Measurements from ENCODE around the gene IDUA.

IDUA gene

DNA sequence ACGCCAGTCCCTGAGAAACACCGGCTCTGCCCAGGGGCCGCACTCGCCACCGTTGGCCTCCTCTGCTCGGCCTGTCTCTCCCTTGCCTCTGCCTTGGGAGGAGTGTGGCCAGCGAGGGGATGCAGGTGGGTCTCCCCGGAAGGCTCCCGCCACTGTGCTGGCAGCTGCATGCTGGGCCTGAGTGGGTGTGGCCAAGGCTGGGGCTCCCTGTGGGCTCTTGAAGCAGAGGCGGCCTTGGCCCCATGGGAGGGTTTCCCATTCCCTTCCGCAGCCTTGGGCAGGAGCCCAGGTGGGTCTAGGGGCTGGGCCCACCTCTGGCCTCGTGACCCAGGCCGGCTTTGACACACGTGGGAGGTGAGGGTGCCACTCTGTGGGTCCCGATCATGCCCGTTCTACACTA lies 43.7 kb downstream of the IDUA start:
- Mint-ChIP-seq H3K36me3 (ENCODE audit: low read depth) (peaks cover under 1% of the 10 kb centered on the region), H3K4me1 (ENCODE audit: low read depth) (no peaks in the 10 kb centered on the region), H3K27me3 (no peaks in the 10 kb centered on the region), H3K4me3 (no peak overlapping the region), H3K9me3 (no peaks in the 10 kb centered on the region), H3K27ac (no peak overlapping the region)

DNA sequence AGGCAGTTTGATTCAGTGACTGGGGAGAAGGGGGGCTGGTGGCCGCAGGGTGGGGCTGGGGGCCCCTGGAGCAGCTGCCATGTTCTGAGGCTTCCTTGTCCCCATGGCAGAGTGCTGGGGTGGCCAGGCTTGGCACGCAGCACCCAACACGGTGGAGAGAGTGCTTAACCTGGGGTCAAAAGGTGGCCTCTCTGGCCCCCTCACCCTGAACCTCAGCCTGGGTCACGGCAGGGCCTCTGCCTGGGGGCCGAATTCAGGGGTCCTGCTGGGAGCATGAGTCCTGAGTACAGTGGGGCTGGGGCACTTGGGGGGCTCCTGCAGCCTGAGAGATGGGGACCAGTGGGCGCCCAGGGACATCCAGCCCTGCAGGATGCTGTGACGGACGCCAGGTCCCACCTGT lies 44.5 kb downstream of the IDUA start:
- Mint-ChIP-seq H3K27ac (no peak overlapping the region), H3K27me3 (no peaks in the 10 kb centered on the region), H3K4me1 (ENCODE audit: low read depth) (no peaks in the 10 kb centered on the region), H3K4me3 (no peak overlapping the region), H3K9me3 (no peaks in the 10 kb centered on the region), H3K36me3 (ENCODE audit: low read depth) (no peaks in the 10 kb centered on the region)

DNA sequence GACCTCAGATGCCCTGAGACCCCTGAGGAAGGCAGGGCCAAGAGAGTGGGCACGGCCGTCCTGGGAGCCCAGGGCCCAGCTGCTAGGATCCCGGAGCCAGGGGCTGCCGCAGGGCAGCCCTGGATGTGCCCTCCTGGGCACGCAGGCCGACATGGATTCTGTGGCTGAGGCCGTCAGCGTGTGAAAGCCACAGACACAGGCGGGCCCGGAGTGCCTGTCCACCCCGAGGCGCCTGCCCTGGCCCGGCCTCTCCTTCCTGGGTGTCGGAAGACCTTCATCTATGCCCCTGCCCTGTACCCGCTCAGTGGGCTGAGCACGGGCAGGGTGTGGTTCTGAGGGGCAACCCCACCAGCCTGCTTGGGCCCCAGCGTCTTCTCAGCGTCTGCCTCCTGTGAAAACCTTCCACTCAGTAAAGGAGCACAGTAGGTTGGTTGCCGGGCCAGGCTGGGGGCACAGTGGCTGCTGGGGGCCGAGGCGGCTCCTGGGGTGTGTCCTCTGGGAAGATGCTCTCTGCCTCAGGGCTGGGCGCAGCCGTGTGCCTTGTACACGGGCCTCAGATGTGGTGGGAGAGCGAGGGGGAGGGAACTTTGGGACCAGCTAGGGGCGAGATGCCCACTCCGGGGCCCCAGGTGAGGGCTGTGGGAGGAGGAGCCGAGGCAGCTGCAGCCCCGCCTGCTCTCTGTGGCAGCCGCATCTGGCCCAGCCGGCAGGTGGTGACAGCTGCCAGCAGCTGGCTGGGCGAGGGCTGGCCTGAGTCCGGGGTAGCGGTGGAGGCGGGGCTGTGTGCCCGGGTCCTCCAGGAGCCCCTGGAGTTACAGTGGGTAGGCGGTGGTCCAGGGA lies 45.3 kb downstream of the IDUA start:
- Mint-ChIP-seq H3K27me3 (no peaks in the 10 kb centered on the region), H3K27ac (no peak overlapping the region), H3K36me3 (ENCODE audit: low read depth) (no peaks in the 10 kb centered on the region), H3K4me3 (no peak overlapping the region), H3K4me1 (ENCODE audit: low read depth) (no peaks in the 10 kb centered on the region), H3K9me3 (no peaks in the 10 kb centered on the region)

DNA sequence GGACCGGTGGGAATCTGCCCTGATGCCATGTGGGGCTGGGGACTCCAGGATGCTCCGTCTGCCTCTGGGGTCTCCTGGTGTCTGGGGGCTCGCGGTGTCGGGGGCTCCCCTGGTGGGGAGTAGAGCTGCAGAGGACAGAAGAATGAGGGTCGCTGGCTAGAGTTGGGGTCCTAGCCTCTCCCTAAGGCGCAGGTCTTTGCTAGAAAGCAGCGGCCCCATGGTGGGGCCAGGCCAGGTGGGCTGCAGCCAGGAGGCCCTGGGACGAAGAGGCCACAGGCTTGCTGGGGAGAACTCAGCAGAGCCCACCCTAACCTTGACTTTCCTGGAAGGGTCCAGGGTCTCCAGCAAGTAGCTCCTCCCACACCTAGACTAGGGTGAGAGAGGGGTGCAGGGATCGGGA lies 46.0 kb downstream of the IDUA start:
- H3K36me3 Mint-ChIP-seq (ENCODE audit: low read depth): no peaks in the 10 kb centered on the region
- no peak overlapping the region for H3K27ac Mint-ChIP-seq
- H3K27me3 Mint-ChIP-seq: no peaks in the 10 kb centered on the region

DNA sequence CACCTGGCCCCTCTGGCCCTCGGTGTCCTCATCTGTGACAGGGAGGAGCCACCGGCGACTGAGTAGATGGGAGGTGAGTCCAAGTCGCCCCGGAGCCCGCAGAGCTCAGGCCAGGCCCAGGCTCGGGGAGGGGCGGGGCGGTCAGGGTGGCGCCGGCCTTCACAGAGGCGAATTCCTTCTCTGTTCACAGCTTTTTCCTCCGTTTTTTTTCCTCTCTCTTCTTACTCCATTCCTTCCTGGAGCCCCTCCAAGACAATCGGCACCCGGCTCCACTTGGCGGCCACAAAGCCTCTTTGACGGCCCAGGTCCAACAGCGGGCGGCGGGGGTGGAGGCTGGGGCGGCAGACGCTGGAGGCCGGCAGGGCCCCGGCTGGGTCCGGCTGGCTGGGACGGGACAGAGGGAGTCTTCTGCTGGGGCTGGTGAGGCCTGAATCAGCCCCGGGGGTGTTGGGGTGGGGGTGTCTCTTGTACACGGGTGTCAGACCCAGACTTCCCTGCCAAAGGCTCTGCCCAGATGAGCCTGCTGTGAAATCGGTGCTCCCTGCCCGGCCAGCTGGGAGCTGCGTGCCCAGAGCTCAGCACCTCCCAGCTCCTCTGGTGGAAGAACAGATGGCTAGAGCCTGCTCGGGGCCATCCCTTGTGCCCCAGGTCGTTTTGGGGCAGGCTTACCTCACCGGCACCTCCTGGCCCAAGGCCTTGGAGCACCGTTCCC lies 47.2 kb downstream of the IDUA start:
- Mint-ChIP-seq H3K4me3 (no peak overlapping the region), H3K36me3 (ENCODE audit: low read depth) (no peaks in the 10 kb centered on the region), H3K4me1 (ENCODE audit: low read depth) (no peaks in the 10 kb centered on the region), H3K27ac (no peak overlapping the region), H3K27me3 (no peaks in the 10 kb centered on the region), H3K9me3 (no peaks in the 10 kb centered on the region)

More for the DNA sequence above, 46.0 kb downstream of the IDUA start:
- Mint-ChIP-seq H3K4me1 (ENCODE audit: low read depth) (no peaks in the 10 kb centered on the region), H3K9me3 (no peaks in the 10 kb centered on the region), H3K4me3 (no peak overlapping the region)

DNA sequence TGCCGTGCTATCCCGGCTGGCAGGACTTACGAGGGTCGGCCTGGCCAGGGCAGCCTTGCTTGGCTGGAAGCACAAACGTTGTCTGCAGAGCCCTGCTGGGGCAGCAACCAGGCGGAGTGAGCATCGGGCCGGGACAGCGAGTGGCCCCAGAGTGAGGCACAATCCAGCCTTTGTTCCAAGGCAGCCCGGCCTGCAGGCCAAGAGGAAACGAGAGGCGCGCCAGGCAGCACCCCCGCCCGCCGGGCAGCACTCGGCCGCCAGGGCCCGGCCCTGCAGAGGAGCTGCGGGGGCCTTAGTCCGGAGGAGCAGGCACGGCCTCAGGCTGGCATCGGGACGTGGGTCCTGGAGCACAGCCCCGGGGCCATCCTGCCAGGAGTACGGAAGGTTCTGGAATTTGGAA lies 48.7 kb downstream of the IDUA start:
- Mint-ChIP-seq H3K36me3 (ENCODE audit: low read depth) (no peaks in the 10 kb centered on the region), H3K9me3 (no peaks in the 10 kb centered on the region), H3K27me3 (no peaks in the 10 kb centered on the region), H3K27ac (no peak overlapping the region), H3K4me3 (no peak overlapping the region), H3K4me1 (ENCODE audit: low read depth) (no peaks in the 10 kb centered on the region)

DNA sequence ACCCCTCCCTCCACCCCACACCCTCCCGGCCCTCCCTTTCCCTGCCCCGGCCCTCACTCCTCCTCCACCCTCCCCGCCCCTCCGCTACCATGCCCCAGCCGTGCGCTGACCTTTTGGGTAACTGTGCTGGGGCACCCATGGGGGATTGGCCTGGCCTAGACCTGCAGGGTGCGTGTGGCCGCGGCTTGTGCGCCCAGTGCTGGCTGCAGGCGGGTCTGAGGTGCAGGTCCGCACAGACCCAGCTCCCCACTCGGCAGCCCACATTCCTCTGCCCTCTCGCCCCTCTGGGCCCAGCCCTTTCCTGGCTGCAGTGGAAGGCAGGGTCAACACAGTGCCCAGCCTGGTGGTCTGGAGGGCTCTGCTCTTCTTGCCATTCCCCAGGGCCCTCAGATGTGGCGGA lies 49.3 kb downstream of the IDUA start:
- no peaks in the 10 kb centered on the region for H3K4me1 Mint-ChIP-seq (ENCODE audit: low read depth)
- H3K27ac Mint-ChIP-seq: no peak overlapping the region
- H3K36me3 Mint-ChIP-seq (ENCODE audit: low read depth): no peaks in the 10 kb centered on the region
- H3K9me3 Mint-ChIP-seq: no peaks in the 10 kb centered on the region
- no peak overlapping the region for H3K4me3 Mint-ChIP-seq
- no peaks in the 10 kb centered on the region for H3K27me3 Mint-ChIP-seq

DNA sequence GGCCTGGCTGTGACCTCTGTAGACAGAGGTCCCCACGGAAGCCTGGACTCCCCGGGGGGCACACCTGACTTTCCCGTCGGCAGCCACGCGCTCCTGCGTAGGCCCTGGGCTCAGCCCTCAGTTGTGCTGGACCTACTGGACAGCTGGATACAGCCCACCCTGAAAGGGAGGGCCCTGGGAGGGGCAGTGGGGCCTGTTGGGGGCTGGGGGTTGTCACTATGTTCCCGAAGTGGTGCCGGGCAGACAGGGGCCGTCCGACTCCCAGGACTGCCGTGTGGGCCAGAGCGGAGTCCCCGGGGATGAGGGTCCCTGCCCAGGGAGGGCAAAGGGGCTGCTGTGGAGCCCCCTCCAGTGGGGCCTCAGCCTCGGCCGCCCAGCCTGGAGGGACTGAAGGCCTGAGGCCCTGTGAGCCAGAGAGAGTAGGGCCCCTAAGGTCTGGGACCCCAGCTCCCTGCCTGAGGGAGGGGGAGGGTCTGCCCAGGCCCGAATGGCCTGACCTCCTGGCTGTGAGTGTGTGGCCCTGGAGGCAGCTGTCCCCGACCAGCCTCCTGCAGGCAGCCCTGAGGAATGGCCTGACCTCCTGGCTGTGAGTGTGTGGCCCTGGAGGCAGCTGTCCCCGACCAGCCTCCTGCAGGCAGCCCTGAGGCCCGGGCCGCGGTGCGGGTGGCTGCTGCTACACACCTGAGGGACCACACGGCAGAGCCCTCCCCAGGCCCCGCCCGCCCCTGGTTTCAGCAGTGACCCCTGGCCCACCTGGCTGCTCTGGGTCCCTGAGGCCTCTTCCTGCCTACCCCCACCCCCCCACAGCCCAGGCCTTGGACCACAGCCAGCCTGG lies 50.3 kb downstream of the IDUA start:
- H3K9me3 Mint-ChIP-seq: no peaks in the 10 kb centered on the region
- H3K4me3 Mint-ChIP-seq: no peak overlapping the region
- H3K27me3 Mint-ChIP-seq: no peaks in the 10 kb centered on the region
- H3K4me1 Mint-ChIP-seq (ENCODE audit: low read depth): no peaks in the 10 kb centered on the region
- no peak overlapping the region for H3K27ac Mint-ChIP-seq
- no peaks in the 10 kb centered on the region for H3K36me3 Mint-ChIP-seq (ENCODE audit: low read depth)

DNA sequence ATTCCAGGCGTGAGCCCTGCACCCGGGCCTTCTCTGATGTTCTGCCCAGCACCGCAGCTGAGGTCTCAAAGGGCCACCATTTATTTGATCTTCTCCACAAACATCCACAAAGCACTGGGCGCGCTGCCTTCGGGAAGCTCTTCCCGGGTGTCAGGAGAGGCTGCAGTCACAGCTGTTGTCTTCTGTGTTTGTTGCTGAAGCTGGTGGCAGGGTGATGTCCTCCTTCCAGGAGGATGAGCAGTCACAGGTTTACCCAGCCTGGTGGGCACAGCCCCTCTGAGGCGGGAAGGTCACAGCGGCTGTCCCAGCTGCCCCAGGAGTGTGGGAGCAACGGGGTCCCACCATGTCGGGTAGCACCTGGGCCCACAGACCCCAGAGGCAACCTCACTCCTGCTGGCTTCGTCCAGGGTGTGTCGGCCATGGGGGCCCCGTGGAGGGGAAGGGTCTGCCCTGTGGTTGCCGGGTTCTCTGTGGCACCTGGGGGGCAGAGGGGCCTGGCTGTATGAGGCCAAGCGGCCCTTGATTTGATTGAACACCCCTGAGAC lies 52.2 kb downstream of the IDUA start:
- Mint-ChIP-seq H3K4me3 (no peak overlapping the region), H3K27me3 (no peaks in the 10 kb centered on the region), H3K9me3 (no peaks in the 10 kb centered on the region), H3K27ac (no peak overlapping the region), H3K36me3 (ENCODE audit: low read depth) (no peaks in the 10 kb centered on the region), H3K4me1 (ENCODE audit: low read depth) (peaks cover 4% of the 10 kb centered on the region)

GRCh38 chr4:1039493-1040343 lies 52.9 kb downstream of the IDUA start:
- Mint-ChIP-seq H3K4me1 (ENCODE audit: low read depth) (peaks cover 4% of the 10 kb centered on the region), H3K4me3 (no peak overlapping the region), H3K9me3 (no peaks in the 10 kb centered on the region), H3K27ac (no peak overlapping the region), H3K27me3 (no peaks in the 10 kb centered on the region), H3K36me3 (ENCODE audit: low read depth) (no peaks in the 10 kb centered on the region)

GRCh38 chr4:1040344-1041146 lies 53.7 kb downstream of the IDUA start:
- H3K27me3 Mint-ChIP-seq: peaks cover 5% of the 10 kb centered on the region
- H3K27ac Mint-ChIP-seq: no peak overlapping the region
- H3K4me3 Mint-ChIP-seq: no peak overlapping the region

DNA sequence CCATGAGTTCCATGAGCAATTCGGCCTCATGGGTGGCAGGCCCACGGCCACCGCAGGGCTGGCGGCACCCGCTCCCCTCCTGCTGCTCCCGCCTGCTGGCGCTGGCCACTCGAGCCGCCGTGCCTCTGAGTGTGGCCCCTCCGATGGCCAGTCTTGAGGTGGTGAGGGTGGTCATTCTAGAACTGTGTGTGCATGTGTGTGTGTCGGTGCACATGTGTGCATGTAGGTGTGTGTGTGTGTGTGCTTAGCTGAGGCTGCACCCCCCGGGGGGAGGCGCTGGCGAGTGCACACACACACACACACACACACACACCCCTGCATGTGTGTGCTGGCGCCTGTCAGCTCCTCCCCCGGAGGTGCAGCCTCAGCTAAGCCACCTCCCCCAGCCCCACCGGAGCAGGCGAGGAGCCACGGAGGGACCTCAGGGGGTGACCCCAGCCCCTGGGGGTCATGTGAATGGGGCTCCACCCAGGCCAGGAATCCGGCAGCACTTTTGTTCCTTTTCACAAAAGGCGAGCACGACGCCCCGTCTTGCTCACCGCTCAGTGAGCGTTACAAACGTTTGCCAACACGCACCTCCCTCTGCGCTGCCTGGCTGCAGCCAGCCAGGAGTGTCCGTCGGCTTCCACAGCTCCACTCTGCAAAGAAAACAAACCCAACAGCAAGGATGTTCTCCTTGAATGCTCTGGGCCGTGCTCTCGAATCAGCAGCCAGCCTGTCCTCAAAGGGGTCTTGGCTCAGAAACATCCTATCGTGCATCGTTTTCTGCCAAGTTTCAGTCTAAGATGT lies 54.5 kb downstream of the IDUA start:
- Mint-ChIP-seq H3K4me3 (no peak overlapping the region), H3K27me3 (peaks cover 6% of the 10 kb centered on the region), H3K36me3 (ENCODE audit: low read depth) (no peaks in the 10 kb centered on the region), H3K27ac (no peak overlapping the region), H3K4me1 (ENCODE audit: low read depth) (peaks cover 4% of the 10 kb centered on the region), H3K9me3 (no peaks in the 10 kb centered on the region)

More at GRCh38 chr4:1040344-1041146, 53.7 kb downstream of the IDUA start:
- Mint-ChIP-seq H3K4me1 (ENCODE audit: low read depth) (peaks cover 4% of the 10 kb centered on the region), H3K9me3 (no peaks in the 10 kb centered on the region), H3K36me3 (ENCODE audit: low read depth) (no peaks in the 10 kb centered on the region)

DNA sequence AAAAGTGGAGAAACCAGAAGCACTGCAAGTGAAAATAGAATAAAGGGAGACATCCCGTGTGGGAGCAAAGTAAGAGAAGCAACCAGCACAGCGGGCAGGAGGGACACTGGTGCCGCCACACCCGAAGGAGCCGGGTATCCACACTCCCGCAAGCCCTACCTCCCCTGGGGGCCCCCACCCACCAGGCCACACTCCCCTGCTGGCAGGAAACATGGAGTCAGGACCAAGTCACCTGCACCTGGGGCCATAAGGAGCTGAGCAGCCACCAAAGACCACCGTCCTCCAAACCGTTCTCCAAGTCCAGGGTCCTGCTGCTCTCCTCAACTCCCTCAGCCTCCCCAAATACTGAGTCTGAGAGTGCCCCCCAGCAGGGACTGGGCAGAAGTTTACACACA lies 55.1 kb downstream of the IDUA start:
- peaks cover 4% of the 10 kb centered on the region for H3K4me1 Mint-ChIP-seq (ENCODE audit: low read depth)
- H3K27ac Mint-ChIP-seq: no peak overlapping the region
- H3K36me3 Mint-ChIP-seq (ENCODE audit: low read depth): no peaks in the 10 kb centered on the region
- H3K9me3 Mint-ChIP-seq: no peaks in the 10 kb centered on the region
- H3K4me3 Mint-ChIP-seq: no peak overlapping the region
- H3K27me3 Mint-ChIP-seq: peaks cover 10% of the 10 kb centered on the region

All from stimulated activated naive CD8-positive, alpha-beta T cell treated with anti-CD3 and anti-CD28 coated beads, Interleukin-15, Interleukin-2, amounts not matched to agents 100 ng/mL and 50 ng/mL, for 24 hours (primary cell).